Activated T-helper 1 cell treated with anti-CD3 and anti-CD28 coated beads, Interleukin-12 subunit alpha, Interleukin-12 subunit beta, Interleukin-2, Interleukin-4 antibody, amounts not matched to agents 30 ng/mL and 10 ng/mL and 1 ng/mL, durations not matched to agents 14 hours and 24 hours and 36 hours (primary cell): ENCODE results near the gene KDM6B. TPM values are rescaled to one million over a fixed set of nuclear protein-coding genes. Genes with fewer than 3 reads are reported as not detected.

Experiments
- DNase-seq: peaks from one replicate; pipeline ENCODE4 v3.0.0; 2021; ENCODE audit warnings: low spot score
- H3K27ac Mint-ChIP-seq: one replicate; pipeline ENCODE4 v1.8.0; 2021; ENCODE audit warnings: mild to moderate bottlenecking, mixed read lengths
- H3K27me3 Mint-ChIP-seq: one replicate; pipeline ENCODE4 v1.8.0; 2022; ENCODE audit warnings: mild to moderate bottlenecking, moderate library complexity, mixed read lengths; ENCODE audit not compliant: insufficient read depth
- H3K36me3 Mint-ChIP-seq: one replicate; pipeline ENCODE4 v1.8.0; 2021; ENCODE audit warnings: low read depth, mixed read lengths
- H3K4me1 Mint-ChIP-seq: one replicate; pipeline ENCODE4 v1.8.0; 2021; ENCODE audit warnings: low read depth, mixed read lengths
- H3K4me3 Mint-ChIP-seq: one replicate; pipeline ENCODE4 v1.8.0; 2021; ENCODE audit warnings: mild to moderate bottlenecking, moderate library complexity, mixed read lengths
- H3K9me3 Mint-ChIP-seq: one replicate; pipeline ENCODE4 v1.8.0; 2021; ENCODE audit warnings: mixed read lengths
- intact Hi-C: fragments of 100-400 bp; cut with micrococcal nuclease; formaldehyde crosslinking; loops from one replicate; pipeline ENCODE4 v1.15.1; 2024
- total RNA-seq: library from RNA; stranded (reverse); gene quantifications from 2 replicates; pipeline ENCODE4 v1.2.3, GENCODE V29; 2022

Gene KDM6B
- total RNA-seq, 1 donor from 2014 or later: 177 TPM

GRCh38 chr17:7852262-7852670 is 18.2 kb downstream of the KDM6B start:
- Mint-ChIP-seq H3K9me3 (no peaks in the 10 kb centered on the region), H3K27me3 (no peaks in the 10 kb centered on the region), H3K4me3 (peak overlapping the region; percentile 65), H3K4me1 (peaks cover 13% of the 10 kb centered on the region), H3K36me3 (peaks cover 45% of the 10 kb centered on the region), H3K27ac (no peak overlapping the region)
- intact Hi-C loops: loop anchor here (10.0 kb wide), 1 partner anchor 837 kb away; the partner anchor contains the start of gene RNASEK
- no peak for DNase-seq

GRCh38 chr17:7852919-7853690 is 19.1 kb downstream of the KDM6B start:
- no peak overlapping the region for H3K27ac Mint-ChIP-seq
- H3K36me3 Mint-ChIP-seq: peaks cover 44% of the 10 kb centered on the region
- DNase-seq: no peak
- intact Hi-C loops: loop anchor here (10.0 kb wide), 1 partner anchor 838 kb away; the partner anchor contains the start of gene RNASEK
- H3K27me3 Mint-ChIP-seq: no peaks in the 10 kb centered on the region
- no peaks in the 10 kb centered on the region for H3K9me3 Mint-ChIP-seq
- peaks cover 13% of the 10 kb centered on the region for H3K4me1 Mint-ChIP-seq
- H3K4me3 Mint-ChIP-seq: no peak overlapping the region

GRCh38 chr17:7853691-7854038 is 19.6 kb downstream of the KDM6B start:
- Mint-ChIP-seq H3K4me3 (peak overlapping the region; percentile 15), H3K9me3 (no peaks in the 10 kb centered on the region), H3K36me3 (peaks cover 41% of the 10 kb centered on the region), H3K27me3 (no peaks in the 10 kb centered on the region), H3K4me1 (peaks cover 13% of the 10 kb centered on the region), H3K27ac (no peak overlapping the region)
- intact Hi-C loops: loop anchor here (10.0 kb wide), 1 partner anchor 839 kb away; the partner anchor contains the start of gene RNASEK
- no peak for DNase-seq

GRCh38 chr17:7854078-7854777 is 20.2 kb downstream of the KDM6B start:
- Mint-ChIP-seq H3K4me1 (peaks cover 13% of the 10 kb centered on the region), H3K36me3 (peaks cover 45% of the 10 kb centered on the region), H3K27ac (no peak overlapping the region), H3K27me3 (no peaks in the 10 kb centered on the region), H3K9me3 (no peaks in the 10 kb centered on the region), H3K4me3 (peak overlapping the region; percentile 15)
- no peak for DNase-seq
- intact Hi-C loops: loop anchor here (10.0 kb wide), 1 partner anchor 839 kb away; the partner anchor contains the start of gene RNASEK

- Mint-ChIP-seq H3K36me3 (peaks cover 43% of the 10 kb centered on the region), H3K27me3 (no peaks in the 10 kb centered on the region), H3K4me1 (peaks cover 8% of the 10 kb centered on the region), H3K9me3 (no peaks in the 10 kb centered on the region), H3K27ac (no peak within 1 kb of the TSS), H3K4me3 (peak within 1 kb of the TSS; percentile 15)
- intact Hi-C loops: loop anchor here (5.0 to 10.0 kb wide), 3 partner anchors 202 to 840 kb away; partner anchors contain the start of genes EIF5A and RNASEK
- DNase-seq: no peak
Measured at GRCh38 chr17:7854851-7855659, 21.0 kb downstream of the KDM6B start, which contains the start of gene TMEM88. TSS of gene TMEM88 (plus strand) at chr17:7855066. CDS start at chr17:7855075, 9 bp downstream.

- H3K27me3 Mint-ChIP-seq: no peaks in the 10 kb centered on the region
- intact Hi-C loops: loop anchor here (5.0 to 10.0 kb wide), 3 partner anchors 202 to 841 kb away; partner anchors contain the start of genes EIF5A and RNASEK
- H3K36me3 Mint-ChIP-seq: peaks cover 39% of the 10 kb centered on the region
- no peak overlapping the region for H3K27ac Mint-ChIP-seq
- H3K9me3 Mint-ChIP-seq: no peaks in the 10 kb centered on the region
- H3K4me1 Mint-ChIP-seq: peaks cover 5% of the 10 kb centered on the region
- H3K4me3 Mint-ChIP-seq: no peak overlapping the region
- DNase-seq: no peak
Measured at GRCh38 chr17:7855660-7856010, 21.6 kb downstream of the KDM6B start.

GRCh38 chr17:7856011-7856810 is 22.2 kb downstream of the KDM6B start:
- Mint-ChIP-seq H3K27ac (no peak overlapping the region), H3K4me1 (peaks cover under 1% of the 10 kb centered on the region), H3K36me3 (peaks cover 37% of the 10 kb centered on the region), H3K9me3 (no peaks in the 10 kb centered on the region), H3K4me3 (no peak overlapping the region), H3K27me3 (no peaks in the 10 kb centered on the region)
- DNase-seq: no peak
- intact Hi-C loops: loop anchor here (5.0 to 10.0 kb wide), 3 partner anchors 201 to 841 kb away; partner anchors contain the start of genes EIF5A and RNASEK

GRCh38 chr17:7856811-7857712 is 23.0 kb downstream of the KDM6B start, which contains the start of gene NAA38:
TSS of gene NAA38 (minus strand) at chr17:7857559. CDS start at chr17:7857463, 96 bp downstream.
- peaks cover 29% of the 10 kb centered on the region for H3K36me3 Mint-ChIP-seq
- no peaks in the 10 kb centered on the region for H3K27me3 Mint-ChIP-seq
- DNase-seq: peak; percentile 92
- intact Hi-C loops: loop anchor here (1.0 to 10.0 kb wide), 13 partner anchors 13 to 842 kb away; partner anchors contain the start of genes CNTROB, EIF5A, KDM6B and RNASEK
- no peak within 1 kb of the TSS for H3K4me3 Mint-ChIP-seq
- no peak within 1 kb of the TSS for H3K27ac Mint-ChIP-seq
- H3K4me1 Mint-ChIP-seq: no peaks in the 10 kb centered on the region
- H3K9me3 Mint-ChIP-seq: no peaks in the 10 kb centered on the region

- H3K27me3 Mint-ChIP-seq: no peaks in the 10 kb centered on the region
- H3K4me1 Mint-ChIP-seq: no peaks in the 10 kb centered on the region
- no peak within 1 kb of the TSS for H3K27ac Mint-ChIP-seq
- peak; percentile 87 for DNase-seq
- H3K36me3 Mint-ChIP-seq: peaks cover 29% of the 10 kb centered on the region
- H3K9me3 Mint-ChIP-seq: no peaks in the 10 kb centered on the region
- no peak within 1 kb of the TSS for H3K4me3 Mint-ChIP-seq
- intact Hi-C loops: loop anchor here (1.0 to 10.0 kb wide), 13 partner anchors 14 to 843 kb away; partner anchors contain the start of genes CNTROB, EIF5A, KDM6B and RNASEK
Measured at GRCh38 chr17:7857713-7858521, 23.9 kb downstream of the KDM6B start, which contains the start of gene CYB5D1. TSS of gene CYB5D1 (plus strand) at chr17:7858003. CDS start at chr17:7858135, 132 bp downstream.

GRCh38 chr17:7858522-7858810 is 24.4 kb downstream of the KDM6B start:
- no peaks in the 10 kb centered on the region for H3K27me3 Mint-ChIP-seq
- H3K36me3 Mint-ChIP-seq: peaks cover 29% of the 10 kb centered on the region
- no peaks in the 10 kb centered on the region for H3K9me3 Mint-ChIP-seq
- no peak overlapping the region for H3K27ac Mint-ChIP-seq
- no peaks in the 10 kb centered on the region for H3K4me1 Mint-ChIP-seq
- no peak for DNase-seq
- intact Hi-C loops: loop anchor here (5.0 to 10.0 kb wide), 3 partner anchors 199 to 844 kb away; partner anchors contain the start of genes EIF5A and RNASEK
- no peak overlapping the region for H3K4me3 Mint-ChIP-seq
